H4 (cell line): ENCODE data around the gene ATG16L2. TPM values are rescaled to one million over a fixed set of nuclear protein-coding genes. Genes with fewer than 3 reads are reported as not detected.
"Not testable (repeated sequence)": the region's sequence is repeated elsewhere in the genome, so short reads cannot be mapped to it uniquely, and the experiment has no call there.

Experiments
- DNase-seq: peaks from one replicate; pipeline ENCODE4 v3.0.0-alpha.2; 2015; ENCODE audit warnings: low spot score
- total RNA-seq: library from RNA; depleted of rRNA; stranded (reverse); fragments of >200 nt; shearing (Covaris generic); gene quantifications from 2 replicates; pipeline ENCODE4 v1.2.3, GENCODE V29; 2014

Gene ATG16L2
- total RNA-seq, 1 experiment from 2014 or later = 0.66 TPM

GRCh38 chr11:72779495-72780128 lies 34.6 kb upstream of the ATG16L2 start:
- DNase-seq = no peak

GRCh38 chr11:72780296-72781062 lies 33.7 kb upstream of the ATG16L2 start:
- DNase-seq = no peak

GRCh38 chr11:72781063-72781312 lies 33.2 kb upstream of the ATG16L2 start:
- no peak for DNase-seq

GRCh38 chr11:72781313-72782080 lies 32.7 kb upstream of the ATG16L2 start:
- no peak for DNase-seq

GRCh38 chr11:72782081-72782920 lies 31.9 kb upstream of the ATG16L2 start:
- no peak for DNase-seq

GRCh38 chr11:72783144-72783905 lies 30.9 kb upstream of the ATG16L2 start:
- no peak for DNase-seq

- DNase-seq = no peak
These were observed 29.5 kb upstream of the ATG16L2 start for GRCh38 chr11:72784662-72785061.

- no peak for DNase-seq
These were observed 27.7 kb upstream of the ATG16L2 start for GRCh38 chr11:72786305-72787215.

- no peak for DNase-seq
These were observed 26.8 kb upstream of the ATG16L2 start for GRCh38 chr11:72787216-72788104.

GRCh38 chr11:72788241-72788640 lies 26.0 kb upstream of the ATG16L2 start:
- DNase-seq = no peak

- no peak for DNase-seq
These were observed 24.6 kb upstream of the ATG16L2 start for GRCh38 chr11:72789493-72790131.

- DNase-seq = not testable (repeated sequence)
These were observed 23.0 kb upstream of the ATG16L2 start for GRCh38 chr11:72791228-72791627.

- no peak for DNase-seq
These were observed 21.7 kb upstream of the ATG16L2 start for GRCh38 chr11:72792437-72793021.

GRCh38 chr11:72793076-72793424 lies 21.2 kb upstream of the ATG16L2 start:
- DNase-seq = no peak

- peak; percentile 89 for DNase-seq
These were observed 20.5 kb upstream of the ATG16L2 start, which contains the start of gene STARD10 for GRCh38 chr11:72793425-72794367. Gene STARD10, minus strand, starts transcription at chr11:72794047. Its CDS starts 12,866 bp downstream, at chr11:72781181.

- no peak for DNase-seq
These were observed 15.8 kb upstream of the ATG16L2 start for GRCh38 chr11:72798361-72798760.

GRCh38 chr11:72799441-72799840 lies 14.8 kb upstream of the ATG16L2 start:
- DNase-seq = no peak
